Neural cell (in vitro differentiated cells): ENCODE results near the gene HTR1E. TPM values are rescaled to one million over a fixed set of nuclear protein-coding genes. Genes with fewer than 3 reads are reported as not detected.

Experiments
- H2AFZ ChIP-seq: fragments of 200-600, 300-800 bp; sonication (generic), shearing (Covaris generic); 2 replicates; pipeline ENCODE4 v1.6.0; 2014; ENCODE audit warnings: low read depth, mild to moderate bottlenecking, antibody characterized with exemption, low read length, moderate library complexity
- H3F3A ChIP-seq: fragments of 200-600 bp; shearing (Covaris generic); 2 replicates; pipeline ENCODE4 v1.6.1; 2016; ENCODE audit warnings: mild to moderate bottlenecking, moderate library complexity, mixed read lengths, antibody characterized with exemption, low read length; ENCODE audit not compliant: insufficient read depth, poor library complexity, severe bottlenecking
- H3K27ac ChIP-seq: fragments of 200-600, 300-800 bp; sonication (generic), shearing (Covaris generic); 2 replicates; pipeline ENCODE4 v1.5.1; 2014; ENCODE audit warnings: mild to moderate bottlenecking, low read length, moderate library complexity
- H3K27me3 ChIP-seq: fragments of 300-800, 200-600 bp; sonication (generic), shearing (Covaris generic); 2 replicates; pipeline ENCODE4 v1.6.0; 2014; ENCODE audit warnings: mild to moderate bottlenecking, low read depth, low read length, moderate library complexity; ENCODE audit not compliant: insufficient read depth
- H3K36me3 ChIP-seq: fragments of 300-800, 200-600 bp; sonication (generic), shearing (Covaris generic); 2 replicates; pipeline ENCODE4 v1.5.1; 2014; ENCODE audit warnings: mild to moderate bottlenecking, antibody characterized with exemption, low read length, moderate library complexity; ENCODE audit not compliant: insufficient read depth
- H3K4me2 ChIP-seq: fragments of 300-800, 200-600 bp; sonication (generic), shearing (Covaris generic); 2 replicates; pipeline ENCODE4 v1.6.0; 2014; ENCODE audit warnings: mild to moderate bottlenecking, low read length
- H3K4me3 ChIP-seq: fragments of 300-800, 200-600 bp; sonication (generic), shearing (Covaris generic); 2 replicates; pipeline ENCODE4 v1.5.1; 2014; ENCODE audit warnings: mild to moderate bottlenecking, low read length, moderate library complexity
- H3K79me2 ChIP-seq: fragments of 200-600 bp; shearing (Covaris generic); replicated peaks from 2 replicates; pipeline ENCODE4 v1.6.0; 2014; ENCODE audit warnings: mild to moderate bottlenecking, low read length, moderate library complexity; ENCODE audit not compliant: insufficient read depth
- H3K9ac ChIP-seq: fragments of 300-800, 200-600 bp; sonication (generic), shearing (Covaris generic); 2 replicates; pipeline ENCODE4 v1.6.1; 2016; ENCODE audit warnings: mild to moderate bottlenecking, low read length, mixed read lengths
- H3K9me2 ChIP-seq: fragments of 200-600 bp; shearing (Covaris generic); 2 replicates; pipeline ENCODE4 v1.6.1; 2016; ENCODE audit warnings: mild to moderate bottlenecking, low read length, mixed read lengths; ENCODE audit not compliant: insufficient read depth
- H3K9me3 ChIP-seq: fragments of 200-600, 300-800 bp; sonication (generic), shearing (Covaris generic); 2 replicates; pipeline ENCODE4 v1.6.1; 2016; ENCODE audit warnings: mild to moderate bottlenecking, mixed run types, low read length, moderate library complexity, mixed read lengths
- H4K20me1 ChIP-seq: fragments of 200-600 bp; shearing (Covaris generic); 2 replicates; pipeline ENCODE4 v1.6.1; 2016; ENCODE audit warnings: mild to moderate bottlenecking, mixed run types; ENCODE audit not compliant: insufficient read depth
- CTCF ChIP-seq: fragments of 450-650 bp; IDR thresholded peaks from 2 replicates; pipeline ENCODE4 v1.5.1; 2014; ENCODE audit warnings: antibody characterized with exemption, mild to moderate bottlenecking, moderate library complexity; ENCODE audit not compliant: poor library complexity, severe bottlenecking
- EP300 ChIP-seq: fragments of 450-650 bp; conservative IDR thresholded peaks from 2 replicates; pipeline ENCODE4 v1.6.1; 2014; ENCODE audit warnings: antibody characterized with exemption, mild to moderate bottlenecking, moderate library complexity; ENCODE audit not compliant: poor library complexity, severe bottlenecking
- EZH2 ChIP-seq: fragments of 200-600, 300-800 bp; shearing (Covaris generic), sonication (generic); IDR thresholded peaks from 2 replicates; pipeline ENCODE4 v1.6.1; 2014; ENCODE audit warnings: antibody characterized with exemption, low read length, borderline replicate concordance, mild to moderate bottlenecking; ENCODE audit not compliant: insufficient read depth, poor library complexity, severe bottlenecking
- MXI1 ChIP-seq: fragments of 450-650 bp; conservative IDR thresholded peaks from 2 replicates; pipeline ENCODE4 v1.6.1; 2014; ENCODE audit warnings: antibody characterized with exemption, mild to moderate bottlenecking; ENCODE audit not compliant: poor library complexity, severe bottlenecking
- POLR2AphosphoS5 ChIP-seq: IDR thresholded peaks from 2 replicates; pipeline ENCODE4 v1.6.1; 2012
- RAD21 ChIP-seq: fragments of 450-650 bp; conservative IDR thresholded peaks from 2 replicates; pipeline ENCODE4 v1.6.1; 2014; ENCODE audit warnings: antibody characterized with exemption, mild to moderate bottlenecking, moderate library complexity
- REST ChIP-seq: IDR thresholded peaks from 2 replicates; pipeline ENCODE4 v1.6.1; 2012; ENCODE audit warnings: borderline replicate concordance
- SMC3 ChIP-seq: fragments of 450-650 bp; conservative IDR thresholded peaks from 2 replicates; pipeline ENCODE4 v1.6.1; 2014; ENCODE audit warnings: antibody characterized with exemption, mild to moderate bottlenecking, moderate library complexity; ENCODE audit not compliant: poor library complexity
- TAF1 ChIP-seq: IDR thresholded peaks from 2 replicates; pipeline ENCODE4 v1.6.1; 2012; ENCODE audit warnings: low read depth
- polyA plus RNA-seq: library from polyadenylated mRNA; depleted of rRNA; stranded (reverse); fragments of >200 nt; gene quantifications from 2 replicates; pipeline ENCODE4 v1.2.3, GENCODE V29; 2014

The HTR1E gene
- polyA plus RNA-seq, 1 donor from 2014 or later = 0.25 TPM

GRCh38 chr6:87059943-87060342, 122.6 kb downstream of the HTR1E start:
- H3K4me3 ChIP-seq = no peak overlapping the region
- no peaks in the 10 kb centered on the region for H3K79me2 ChIP-seq
- H2AFZ ChIP-seq = no peak overlapping the region
- no peaks in the 10 kb centered on the region for H3K27me3 ChIP-seq
- no peaks in the 10 kb centered on the region for H3F3A ChIP-seq
- no peak for TF ChIP-seq RAD21
- no peak for TF ChIP-seq EP300
- TF ChIP-seq CTCF = no peak
- TF ChIP-seq REST = no peak
- no peaks in the 10 kb centered on the region for H4K20me1 ChIP-seq
- H3K9me3 ChIP-seq = no peaks in the 10 kb centered on the region
- H3K27ac ChIP-seq = no peak overlapping the region
- H3K4me2 ChIP-seq = no peak overlapping the region
- H3K9me2 ChIP-seq = no peaks in the 10 kb centered on the region
- no peaks in the 10 kb centered on the region for H3K36me3 ChIP-seq
- H3K9ac ChIP-seq = no peak overlapping the region

- H3K27ac ChIP-seq = no peak overlapping the region
- H2AFZ ChIP-seq = no peak overlapping the region
- no peaks in the 10 kb centered on the region for H3K79me2 ChIP-seq
- no peak for TF ChIP-seq REST
- no peak for TF ChIP-seq SMC3
- no peak for TF ChIP-seq CTCF
- no peak for TF ChIP-seq TAF1
- no peak for TF ChIP-seq EP300
- no peak for TF ChIP-seq EZH2
- no peak for TF ChIP-seq POLR2AphosphoS5
- TF ChIP-seq RAD21 = no peak
- TF ChIP-seq MXI1 = no peak
- no peaks in the 10 kb centered on the region for H3K27me3 ChIP-seq
- no peak overlapping the region for H3K4me3 ChIP-seq
- H3K4me2 ChIP-seq = no peak overlapping the region
- H3F3A ChIP-seq = no peaks in the 10 kb centered on the region
- H3K9me2 ChIP-seq = no peaks in the 10 kb centered on the region
- no peaks in the 10 kb centered on the region for H3K9me3 ChIP-seq
- no peaks in the 10 kb centered on the region for H3K36me3 ChIP-seq
- no peaks in the 10 kb centered on the region for H4K20me1 ChIP-seq
- no peak overlapping the region for H3K9ac ChIP-seq
Observed at GRCh38 chr6:87065117-87065516, 127.8 kb downstream of the HTR1E start.
